Effector memory CD8-positive, alpha-beta T cell (primary cell): Measurements from ENCODE around the gene THYN1.
"Not testable (repeated sequence)": the region's sequence is repeated elsewhere in the genome, so short reads cannot be mapped to it uniquely, and the experiment has no call there.

Experiments used
- ATAC-seq: fragments of 150-1000 bp; cut with Tn5 transposase; replicated peaks from 2 replicates; pipeline ENCODE4 v1.10.0; 2021; ENCODE audit warnings: mild to moderate bottlenecking, moderate library complexity
- DNase-seq, 3 experiments: peaks; one replicate each; pipeline ENCODE4 v3.0.0; 2021
- H3K27ac Mint-ChIP-seq, 2 donors: one replicate each; pipeline ENCODE4 v1.8.0; 2022; ENCODE audit warnings: mild to moderate bottlenecking in 2 of 2, mixed read lengths in 2 of 2, moderate library complexity in 2 of 2
- H3K27me3 Mint-ChIP-seq, 2 donors: one replicate each; pipeline ENCODE4 v1.8.0; 2022; ENCODE audit warnings: mixed read lengths in 2 of 2
- H3K36me3 Mint-ChIP-seq: one replicate; pipeline ENCODE4 v1.8.0; 2022; ENCODE audit warnings: mild to moderate bottlenecking, moderate library complexity, mixed read lengths; ENCODE audit not compliant: insufficient read depth
- H3K4me1 Mint-ChIP-seq, 2 donors: one replicate each; pipeline ENCODE4 v1.8.0; 2022; ENCODE audit warnings: low read depth in 2 of 2, mixed read lengths in 2 of 2
- H3K4me3 Mint-ChIP-seq, 2 donors: one replicate each; pipeline ENCODE4 v1.8.0; 2022; ENCODE audit warnings: mild to moderate bottlenecking in 2 of 2, mixed read lengths in 2 of 2, moderate library complexity in 2 of 2
- H3K9me3 Mint-ChIP-seq, 2 donors: one replicate each; pipeline ENCODE4 v1.8.0; 2022; ENCODE audit warnings: mixed read lengths in 2 of 2
- total RNA-seq, 9 experiments: gene quantifications; one replicate each; lab custom pipeline; 2026; lab: John Stamatoyannopoulos, UW

Gene THYN1
- 24.2 to 64.2 (median 39.5) reads per million in 9 experiments for total RNA-seq

DNA sequence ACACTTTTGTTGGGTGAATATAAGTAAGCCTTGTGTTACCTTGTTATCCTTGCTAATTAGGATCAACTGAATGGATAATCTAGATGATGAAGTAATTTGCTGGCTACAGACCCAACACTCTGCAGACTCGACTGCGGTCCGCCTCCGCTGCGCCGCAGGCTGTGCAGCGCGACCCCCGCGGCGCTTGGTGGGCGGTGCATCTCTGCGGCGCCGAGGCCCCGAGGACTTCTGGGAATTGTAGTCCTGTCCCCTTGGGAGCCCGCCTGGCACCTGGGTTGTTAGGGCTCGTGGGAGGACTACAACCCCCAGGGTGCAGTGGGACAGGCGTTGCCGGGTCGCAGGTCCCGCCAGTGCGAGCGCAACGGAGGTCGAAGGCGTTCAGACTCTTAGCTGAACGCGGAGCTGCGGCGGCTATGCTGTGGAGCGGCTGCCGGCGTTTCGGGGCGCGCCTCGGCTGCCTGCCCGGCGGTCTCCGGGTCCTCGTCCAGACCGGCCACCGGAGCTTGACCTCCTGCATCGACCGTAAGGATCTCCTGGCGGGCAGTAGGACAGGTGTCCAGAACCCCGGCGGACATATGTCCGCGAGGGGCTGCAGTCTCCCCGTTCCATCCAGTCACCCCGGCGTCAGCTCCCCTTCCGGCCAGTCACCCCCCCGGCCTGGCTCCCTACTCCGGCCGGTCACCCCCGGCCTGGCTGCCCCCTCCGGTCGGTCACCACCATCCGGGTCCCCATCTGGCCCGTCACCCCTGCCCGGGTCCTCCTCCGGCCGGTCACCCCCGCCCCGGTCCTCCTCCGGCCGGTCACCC, at the start of gene THYN1, which contains the start of gene ACAD8:
THYN1 (minus strand) TSS at position 165 of the 806 bp plus-strand sequence. CDS start 470 bp downstream, outside the sequence.
ACAD8 (plus strand) TSS at position 381 of the 806 bp plus-strand sequence; CDS start at position 414, 33 bp downstream.
- Mint-ChIP-seq H3K4me3 (peak within 1 kb of the TSS; percentile 94 to 99), H3K9me3 (no peaks in the 10 kb centered on the region), H3K27ac (peak within 1 kb of the TSS; percentile 84 to 95), H3K36me3 (peaks cover 15% of the 10 kb centered on the region), H3K27me3 (no peaks in the 10 kb centered on the region), H3K4me1 (peaks cover 21 to 39% of the 10 kb centered on the region in 2 donors)
- peak; percentile 94 for DNase-seq
- ATAC-seq: peak; percentile 99

DNA sequence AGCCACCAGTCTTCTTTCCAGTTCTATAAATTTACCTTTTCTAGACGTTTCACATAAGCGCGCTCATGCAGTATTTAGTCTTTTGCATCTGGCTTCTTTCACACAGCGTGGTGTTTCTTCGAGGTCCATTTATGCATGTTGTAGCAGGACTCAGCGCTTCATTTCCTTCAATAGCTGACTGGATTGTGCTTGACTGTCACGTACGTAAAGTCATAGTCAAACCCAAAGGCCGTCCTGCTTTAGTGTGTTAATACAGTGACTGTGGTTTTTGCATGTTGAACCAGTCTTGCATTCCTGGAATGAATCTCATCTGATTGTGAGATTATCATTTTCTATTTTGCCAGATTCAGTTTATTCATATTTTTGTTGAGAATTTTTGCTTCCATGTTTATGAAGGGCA, 41.5 kb upstream of the THYN1 start:
- Mint-ChIP-seq H3K27ac (no peak overlapping the region), H3K9me3 (no peaks in the 10 kb centered on the region), H3K36me3 (no peaks in the 10 kb centered on the region), H3K4me3 (no peak overlapping the region), H3K27me3 (peaks cover 0 to 10% of the 10 kb centered on the region in 2 donors), H3K4me1 (no peaks in the 10 kb centered on the region)
- ATAC-seq (no peak), DNase-seq (no peak)

DNA sequence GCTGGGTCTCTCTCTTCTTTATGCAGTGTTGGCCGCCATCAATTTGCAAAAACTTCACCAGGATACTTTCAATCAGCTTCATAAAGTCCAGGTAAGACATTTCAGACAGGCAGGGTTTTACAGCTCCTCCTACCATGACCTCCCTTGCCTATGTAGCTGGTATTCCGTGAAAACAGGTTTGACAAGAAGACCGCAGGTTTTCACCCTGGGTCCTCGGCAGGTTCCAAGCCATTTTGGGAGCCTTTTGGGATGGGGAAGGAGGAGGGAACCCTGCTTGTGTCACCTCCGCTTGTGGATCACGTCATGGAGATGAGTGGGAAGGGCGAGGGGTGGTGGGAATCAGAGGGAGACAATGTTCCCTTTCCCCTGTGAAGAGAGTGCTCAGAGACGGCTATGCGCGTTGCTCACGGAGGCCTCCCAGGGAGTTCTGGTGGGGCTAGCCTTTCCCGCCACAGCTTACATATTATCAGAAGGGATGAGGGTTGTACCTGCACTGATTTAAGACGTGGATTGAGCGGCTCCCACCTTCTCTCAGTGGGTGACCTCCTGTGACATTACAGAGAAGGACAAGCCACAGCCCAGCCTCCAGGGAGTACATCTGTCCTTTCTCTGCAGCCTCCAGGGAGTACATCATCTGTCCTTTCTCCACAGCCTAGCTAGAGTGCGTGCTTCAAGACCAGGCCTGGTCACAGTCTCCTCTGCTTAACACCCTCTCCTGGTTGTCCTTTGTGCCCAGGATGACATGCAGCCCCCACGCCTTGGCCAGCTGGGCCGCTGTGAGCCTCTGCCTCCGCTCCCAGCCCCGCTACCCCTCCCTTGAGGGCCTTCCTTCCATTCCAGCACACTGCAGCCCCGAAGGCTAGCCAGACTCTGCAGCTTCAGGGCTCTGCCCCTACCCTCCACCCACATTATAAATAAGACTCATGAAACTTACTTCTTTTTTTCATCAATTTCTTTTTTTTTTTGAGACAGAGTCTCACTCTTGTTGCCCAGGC, 40.3 kb upstream of the THYN1 start:
- Mint-ChIP-seq H3K4me3 (no peak overlapping the region), H3K36me3 (no peaks in the 10 kb centered on the region), H3K27ac (no peak overlapping the region), H3K9me3 (no peaks in the 10 kb centered on the region), H3K4me1 (no peaks in the 10 kb centered on the region), H3K27me3 (peaks cover 0 to 11% of the 10 kb centered on the region in 2 donors)
- no peak for DNase-seq
- no peak for ATAC-seq

DNA sequence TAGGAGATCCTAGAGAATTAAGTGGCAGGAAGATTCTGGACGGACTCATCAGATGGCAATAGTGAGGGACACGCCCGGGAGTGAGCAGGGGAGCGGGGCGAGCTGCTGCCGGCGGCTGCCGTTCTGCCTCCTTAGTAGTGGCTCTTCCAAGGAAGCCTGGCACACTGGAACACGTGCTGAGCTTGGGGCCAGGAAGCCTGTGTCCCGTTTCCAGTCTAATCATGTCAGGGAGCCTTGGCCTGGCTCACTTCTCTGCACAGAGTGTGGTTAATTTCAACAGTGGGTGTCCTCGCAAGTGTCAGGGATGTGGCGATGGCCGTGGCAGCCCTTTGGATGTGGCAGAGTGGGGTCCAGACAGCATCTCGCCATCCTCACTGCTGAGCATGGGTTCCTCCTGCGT, 39.5 kb upstream of the THYN1 start:
- Mint-ChIP-seq H3K27me3 (peaks cover 0 to 18% of the 10 kb centered on the region in 2 donors), H3K4me1 (no peaks in the 10 kb centered on the region), H3K9me3 (no peaks in the 10 kb centered on the region), H3K4me3 (no peak overlapping the region), H3K27ac (no peak overlapping the region), H3K36me3 (no peaks in the 10 kb centered on the region)
- ATAC-seq: no peak
- no peak for DNase-seq

DNA sequence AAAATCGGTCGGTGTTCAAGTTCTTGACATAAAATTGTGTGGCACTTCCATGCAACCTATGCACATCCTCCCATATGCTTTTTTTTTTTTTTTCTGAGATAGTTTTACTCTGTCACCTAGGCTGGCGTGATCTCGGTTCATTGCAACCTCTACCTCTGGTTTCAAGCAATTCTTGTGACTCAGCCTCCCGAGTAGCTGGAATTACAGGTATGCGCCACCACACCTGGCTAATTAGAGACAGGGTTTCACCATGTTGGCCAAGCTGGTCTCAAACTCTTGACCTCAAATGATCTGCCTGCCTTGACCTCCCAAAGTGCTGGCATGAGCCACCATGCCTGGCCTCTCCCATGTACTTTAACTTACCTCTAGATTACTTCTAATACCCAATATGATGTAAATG, 38.0 kb upstream of the THYN1 start:
- Mint-ChIP-seq H3K36me3 (no peaks in the 10 kb centered on the region), H3K27ac (no peak overlapping the region), H3K4me3 (no peak overlapping the region), H3K27me3 (peaks cover 0 to 23% of the 10 kb centered on the region in 2 donors), H3K4me1 (no peaks in the 10 kb centered on the region), H3K9me3 (no peaks in the 10 kb centered on the region)
- no peak for DNase-seq
- no peak for ATAC-seq

DNA sequence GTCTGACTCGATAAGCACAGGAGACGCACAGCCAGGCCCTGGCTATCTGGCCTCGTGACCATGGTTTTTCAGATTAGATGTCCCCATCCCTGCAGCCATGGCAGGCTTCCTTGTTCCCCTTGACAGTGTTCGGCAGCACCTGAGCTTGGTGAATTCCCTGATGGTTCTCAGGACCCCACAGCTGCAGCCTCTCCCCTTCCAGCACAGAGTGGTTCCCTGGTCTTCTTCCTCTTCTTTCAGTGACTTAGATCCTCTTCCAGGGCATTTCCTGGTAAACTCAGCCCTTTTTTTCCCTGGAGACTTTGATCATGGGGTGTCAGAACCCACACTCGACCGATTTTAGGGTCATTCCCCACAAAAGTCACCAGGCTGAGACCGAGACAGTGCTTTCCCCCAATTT, 37.5 kb upstream of the THYN1 start:
- ATAC-seq (no peak), DNase-seq (no peak)
- Mint-ChIP-seq H3K27ac (no peak overlapping the region), H3K36me3 (no peaks in the 10 kb centered on the region), H3K4me3 (no peak overlapping the region), H3K4me1 (no peaks in the 10 kb centered on the region), H3K9me3 (no peaks in the 10 kb centered on the region), H3K27me3 (peaks cover 0 to 28% of the 10 kb centered on the region in 2 donors)

DNA sequence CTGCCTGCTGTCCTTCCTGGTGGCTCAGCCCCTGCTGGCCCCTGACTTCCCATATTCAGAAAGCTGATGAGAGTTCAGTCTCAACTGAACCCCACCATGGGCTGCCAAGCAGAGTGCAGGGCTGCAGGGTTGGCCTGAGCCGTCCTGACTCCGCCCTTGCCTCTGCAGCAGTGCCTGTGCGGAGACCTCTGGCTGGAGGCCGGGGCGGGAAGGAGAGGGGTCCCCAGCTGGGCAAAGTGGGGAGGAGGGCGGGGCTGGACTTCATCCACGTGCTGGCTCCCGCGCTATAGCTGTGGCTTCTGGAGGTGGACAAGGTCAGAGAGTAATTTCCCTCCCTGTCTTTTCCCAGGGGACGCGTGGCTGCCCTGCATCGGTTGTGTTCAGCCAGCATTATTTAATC, 36.6 kb upstream of the THYN1 start:
- no peak overlapping the region for H3K27ac Mint-ChIP-seq
- H3K36me3 Mint-ChIP-seq: no peaks in the 10 kb centered on the region
- H3K4me3 Mint-ChIP-seq: no peak overlapping the region
- DNase-seq (no peak), ATAC-seq (no peak)
- H3K4me1 Mint-ChIP-seq: no peaks in the 10 kb centered on the region
- no peaks in the 10 kb centered on the region for H3K9me3 Mint-ChIP-seq
- H3K27me3 Mint-ChIP-seq: peaks cover 0 to 28% of the 10 kb centered on the region in 2 donors

DNA sequence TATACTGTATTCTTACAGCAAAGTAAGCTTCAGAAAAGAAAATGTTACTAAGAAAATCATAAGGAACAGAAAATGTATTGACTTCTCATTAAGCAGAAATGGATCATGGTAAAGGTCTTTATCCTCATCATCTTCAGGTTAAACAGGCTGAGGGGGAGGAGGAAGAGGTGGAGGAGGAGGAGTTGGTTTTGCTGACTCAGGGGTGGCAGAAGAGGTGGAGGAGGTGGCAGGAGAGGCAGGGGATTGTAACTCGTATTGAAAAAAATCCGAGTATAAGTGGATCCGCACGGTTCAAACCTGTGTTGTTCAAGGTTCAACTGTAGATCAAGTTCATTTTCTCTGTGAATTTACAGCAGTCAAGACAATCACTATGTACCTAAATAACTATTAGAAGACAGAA, 36.0 kb upstream of the THYN1 start:
- no peaks in the 10 kb centered on the region for H3K9me3 Mint-ChIP-seq
- DNase-seq: no peak
- no peak overlapping the region for H3K4me3 Mint-ChIP-seq
- no peaks in the 10 kb centered on the region for H3K4me1 Mint-ChIP-seq
- no peaks in the 10 kb centered on the region for H3K36me3 Mint-ChIP-seq
- peak overlapping the region in 1 of 2 donors; percentile 12 for H3K27ac Mint-ChIP-seq
- no peak for ATAC-seq
- peaks cover 0 to 31% of the 10 kb centered on the region in 2 donors for H3K27me3 Mint-ChIP-seq

DNA sequence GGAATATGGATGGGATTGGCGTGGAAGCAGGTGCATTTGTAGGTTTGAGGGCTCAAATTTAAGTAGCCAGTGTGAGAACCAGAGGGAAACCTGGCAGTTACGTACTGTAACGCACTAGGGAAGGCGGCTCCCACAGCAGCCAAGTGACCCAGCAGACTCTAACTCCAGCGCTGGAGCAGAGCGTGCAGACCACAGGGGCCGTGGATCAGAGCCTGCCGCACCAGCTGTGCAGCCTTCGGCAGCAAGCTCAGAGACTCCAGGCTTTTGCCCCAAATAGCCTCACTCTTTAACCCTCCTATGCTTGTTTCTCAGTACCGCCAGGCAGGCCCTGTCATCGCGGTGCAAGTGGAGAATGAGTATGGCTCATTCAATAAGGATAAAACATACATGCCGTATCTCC, 35.3 kb upstream of the THYN1 start:
- no peak overlapping the region for H3K4me3 Mint-ChIP-seq
- H3K9me3 Mint-ChIP-seq: no peaks in the 10 kb centered on the region
- no peak overlapping the region for H3K27ac Mint-ChIP-seq
- H3K27me3 Mint-ChIP-seq: peaks cover 0 to 38% of the 10 kb centered on the region in 2 donors
- no peaks in the 10 kb centered on the region for H3K4me1 Mint-ChIP-seq
- H3K36me3 Mint-ChIP-seq: no peaks in the 10 kb centered on the region
- DNase-seq (no peak), ATAC-seq (no peak)

DNA sequence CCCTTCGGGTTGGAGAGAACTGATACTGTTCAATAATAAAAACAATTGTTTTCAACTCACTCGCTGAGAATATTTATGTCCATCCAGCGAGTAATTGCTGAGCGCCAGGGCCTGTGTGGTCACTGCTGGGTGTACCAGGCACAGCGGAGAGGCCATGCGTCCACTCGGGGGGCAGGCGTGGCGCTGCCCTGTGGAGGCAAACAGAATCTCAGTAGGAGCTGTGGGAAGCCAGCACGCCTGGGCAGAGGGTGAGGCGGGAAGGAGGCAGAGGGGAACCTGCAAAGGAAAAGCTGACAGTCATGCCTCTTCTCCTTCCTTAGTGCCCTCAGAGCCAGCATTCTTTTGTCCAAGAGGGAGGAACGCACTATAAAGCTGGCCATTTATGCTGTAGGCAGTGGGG, 34.4 kb upstream of the THYN1 start:
- H3K27me3 Mint-ChIP-seq: peaks cover 0 to 40% of the 10 kb centered on the region in 2 donors
- no peak overlapping the region for H3K27ac Mint-ChIP-seq
- H3K36me3 Mint-ChIP-seq: no peaks in the 10 kb centered on the region
- no peak for DNase-seq
- no peak overlapping the region for H3K4me3 Mint-ChIP-seq
- ATAC-seq: no peak
- no peaks in the 10 kb centered on the region for H3K9me3 Mint-ChIP-seq
- H3K4me1 Mint-ChIP-seq: no peaks in the 10 kb centered on the region

DNA sequence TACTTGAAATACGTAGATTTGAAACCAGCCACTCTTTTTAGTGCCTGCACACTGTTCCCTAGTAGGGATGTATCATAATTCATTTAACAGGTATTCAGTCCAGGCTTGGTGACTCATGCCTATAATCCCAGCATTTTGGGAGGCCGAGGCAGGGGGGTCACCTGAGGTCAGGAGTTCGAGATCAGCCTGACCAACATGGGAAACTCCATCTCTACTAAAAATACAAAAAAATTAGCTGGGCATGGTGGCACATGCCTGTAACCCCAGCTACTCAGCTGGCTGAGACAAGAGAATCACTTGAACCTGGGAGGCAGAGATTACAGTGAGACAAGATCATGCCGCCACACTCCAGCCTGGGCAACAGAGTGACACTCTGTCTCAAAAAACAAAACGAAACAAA, 31.2 kb upstream of the THYN1 start:
- not testable (repeated sequence) for H3K4me1 Mint-ChIP-seq, H3K27ac Mint-ChIP-seq, ATAC-seq, H3K9me3 Mint-ChIP-seq, H3K4me3 Mint-ChIP-seq, H3K36me3 Mint-ChIP-seq, DNase-seq
- H3K27me3 Mint-ChIP-seq: peaks cover 0 to 36% of the 10 kb centered on the region in 2 donors

DNA sequence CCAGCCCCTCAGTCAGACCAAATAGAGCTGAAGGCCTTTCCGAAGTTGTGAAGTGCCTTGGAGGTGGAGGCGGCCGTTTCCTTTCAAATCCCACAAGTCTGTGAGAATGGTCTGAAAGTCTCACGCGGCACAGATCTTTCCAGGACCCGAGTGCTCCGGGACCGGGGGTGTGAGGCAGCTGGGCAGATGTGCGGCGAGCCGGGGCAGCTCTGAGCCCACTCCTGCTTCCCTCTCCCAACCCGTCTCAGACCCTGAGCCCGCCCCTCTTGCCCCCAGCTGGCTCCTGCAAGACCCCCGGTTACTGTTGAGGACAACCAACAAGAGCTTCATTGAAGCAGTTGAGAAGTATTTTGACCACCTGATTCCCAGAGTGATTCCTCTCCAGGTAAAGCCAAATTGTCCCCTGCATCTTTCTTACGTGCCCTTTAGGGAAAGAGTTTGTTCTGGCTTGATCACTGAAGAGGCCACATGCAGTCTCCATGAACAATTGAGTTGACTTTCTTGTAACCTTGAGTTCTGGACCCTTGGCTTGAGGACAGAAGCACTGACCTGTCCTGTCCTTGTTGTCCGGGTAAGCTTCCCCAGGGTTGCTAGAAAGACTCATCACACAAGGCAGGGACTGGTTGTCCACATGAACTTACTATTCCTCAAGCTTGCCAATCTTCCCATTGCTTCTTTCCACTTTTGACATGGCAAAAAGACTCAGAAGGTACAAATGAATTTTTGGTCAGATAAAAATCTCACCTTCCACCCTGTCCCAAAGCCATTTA, 30.5 kb upstream of the THYN1 start:
- Mint-ChIP-seq H3K4me1 (no peaks in the 10 kb centered on the region), H3K9me3 (no peaks in the 10 kb centered on the region), H3K27me3 (peaks cover 0 to 36% of the 10 kb centered on the region in 2 donors), H3K27ac (no peak overlapping the region), H3K4me3 (no peak overlapping the region), H3K36me3 (no peaks in the 10 kb centered on the region)
- DNase-seq (no peak), ATAC-seq (no peak)
